Raji (cell line): ENCODE results near the gene MCUB.

Experiments used
- POLR2A ChIP-seq: IDR thresholded peaks from 2 replicates; pipeline ENCODE4 v1.6.1; 2011; ENCODE audit warnings: low read depth, low read length, control low read depth; ENCODE audit not compliant: insufficient read depth

Gene MCUB

DNA sequence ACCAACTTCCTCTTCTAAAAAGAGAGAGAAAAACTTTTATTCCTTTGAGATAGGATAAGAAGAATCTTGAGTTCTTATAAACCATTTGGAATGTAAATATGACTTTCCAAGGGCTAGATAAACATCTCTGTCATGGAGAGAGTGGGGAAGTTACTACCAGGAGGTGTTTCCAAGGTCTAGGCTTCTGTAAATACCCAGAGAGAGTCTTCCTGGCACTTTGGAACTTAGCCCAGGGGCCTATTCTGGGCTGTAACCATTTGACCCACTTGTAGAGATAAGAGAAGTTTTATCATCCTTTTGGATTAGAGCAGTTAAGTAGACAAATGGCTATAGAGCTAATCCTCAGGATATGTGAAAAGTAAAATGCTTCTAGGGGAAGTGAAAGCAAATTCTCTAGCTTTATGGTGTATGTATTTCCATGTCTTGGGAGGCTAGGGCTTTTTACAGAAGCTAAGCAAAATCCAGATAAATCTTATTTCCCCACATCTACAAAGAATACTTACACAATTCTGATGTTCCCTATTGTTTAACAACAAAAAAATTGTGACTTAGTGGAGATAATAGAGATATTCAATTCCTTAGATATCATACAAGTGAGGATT, 51.1 kb downstream of the MCUB start:
- no peak for TF ChIP-seq POLR2A

DNA sequence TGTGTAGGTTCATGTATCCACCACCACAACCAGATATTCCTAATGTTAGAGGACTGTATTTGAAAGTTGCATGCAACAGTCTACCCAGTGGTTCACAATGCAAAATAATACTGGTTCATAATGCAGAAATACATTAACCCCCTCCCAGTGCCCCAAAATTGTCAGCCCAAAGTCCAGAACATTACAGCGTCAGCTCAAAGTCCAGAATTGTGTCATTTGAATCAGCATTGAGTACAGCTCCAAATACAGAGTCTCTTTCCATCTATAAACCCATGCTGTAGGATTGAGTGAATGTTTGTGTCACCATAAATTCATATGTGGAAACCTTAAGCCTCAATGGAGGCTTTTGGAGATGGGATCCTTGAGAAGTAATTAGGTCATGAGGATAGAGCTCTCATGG, 54.0 kb downstream of the MCUB start:
- no peak for TF ChIP-seq POLR2A

DNA sequence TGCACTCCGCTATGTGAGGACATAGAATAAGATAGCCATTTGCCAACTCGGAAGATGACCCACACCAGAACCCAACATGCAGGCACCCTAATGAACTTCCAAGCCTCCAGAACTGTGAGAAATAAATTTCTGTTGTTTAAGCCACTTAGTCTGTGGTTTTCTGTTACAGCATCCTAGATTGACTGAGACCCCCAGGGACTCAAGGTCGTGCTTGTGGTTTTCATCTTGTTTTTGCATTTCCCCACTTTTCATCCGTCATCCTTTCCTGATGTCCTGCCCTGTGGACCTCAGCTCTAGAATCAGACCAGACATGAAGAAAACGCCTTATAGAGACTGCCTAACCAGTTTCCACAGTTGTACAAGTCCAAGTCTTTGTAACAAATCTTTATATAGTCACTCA, 54.4 kb downstream of the MCUB start:
- TF ChIP-seq POLR2A: no peak

DNA sequence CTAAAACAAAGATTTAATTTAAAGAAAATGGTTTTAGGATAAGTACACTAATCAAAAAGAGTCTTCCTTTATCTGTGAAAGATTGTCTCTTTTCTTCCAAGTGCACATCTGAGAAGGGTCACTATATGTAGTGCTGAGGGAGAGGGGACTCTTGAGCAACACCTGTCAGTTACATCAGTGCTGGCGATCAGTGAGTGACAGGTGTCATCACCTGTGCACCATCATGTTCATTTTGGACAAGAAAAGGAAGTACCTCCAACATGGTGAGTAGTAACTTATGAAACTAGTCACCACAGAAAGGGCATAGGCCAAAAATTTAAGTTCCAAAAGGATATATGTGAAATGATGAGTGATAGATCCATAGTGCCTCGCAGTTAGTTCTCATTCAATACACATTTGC, 55.7 kb downstream of the MCUB start:
- TF ChIP-seq POLR2A: no peak

DNA sequence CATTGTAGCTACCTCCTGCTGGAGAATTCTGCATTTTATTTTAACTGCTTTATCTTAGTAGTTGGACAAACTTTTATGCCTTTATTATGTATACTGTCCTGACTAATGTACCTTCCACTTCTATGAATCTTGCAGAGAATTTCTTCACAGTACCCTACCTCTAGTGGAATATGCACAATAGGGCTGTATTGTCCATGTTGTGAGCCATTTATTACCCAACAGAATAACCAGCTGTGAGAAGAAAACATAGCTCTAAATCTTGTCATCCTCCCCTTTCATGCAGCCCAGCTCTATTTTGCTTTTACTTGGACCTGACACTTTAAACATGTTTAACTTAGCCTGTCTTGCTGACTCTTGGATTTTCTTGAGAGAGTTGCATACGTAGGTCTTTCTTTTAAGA, 56.2 kb downstream of the MCUB start:
- TF ChIP-seq POLR2A: no peak

DNA sequence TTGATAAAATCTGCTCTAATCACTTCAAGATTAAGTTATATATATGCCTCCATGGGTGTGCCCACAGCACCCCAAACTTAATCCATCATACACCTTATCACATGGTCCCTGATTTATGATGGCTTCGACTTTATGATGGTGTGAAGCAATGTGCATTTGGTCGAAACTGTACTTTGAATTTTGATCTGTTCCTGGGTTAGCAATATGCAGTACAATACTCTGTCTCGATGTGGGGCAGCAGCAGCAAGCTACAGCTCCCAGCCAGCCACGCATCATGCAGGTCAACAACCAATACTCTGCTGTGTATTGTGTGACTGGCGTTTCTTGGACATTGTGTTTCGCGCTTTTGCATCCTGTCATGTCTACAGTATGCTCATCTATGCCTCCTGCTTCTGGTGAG, 62.6 kb downstream of the MCUB start:
- no peak for TF ChIP-seq POLR2A

DNA sequence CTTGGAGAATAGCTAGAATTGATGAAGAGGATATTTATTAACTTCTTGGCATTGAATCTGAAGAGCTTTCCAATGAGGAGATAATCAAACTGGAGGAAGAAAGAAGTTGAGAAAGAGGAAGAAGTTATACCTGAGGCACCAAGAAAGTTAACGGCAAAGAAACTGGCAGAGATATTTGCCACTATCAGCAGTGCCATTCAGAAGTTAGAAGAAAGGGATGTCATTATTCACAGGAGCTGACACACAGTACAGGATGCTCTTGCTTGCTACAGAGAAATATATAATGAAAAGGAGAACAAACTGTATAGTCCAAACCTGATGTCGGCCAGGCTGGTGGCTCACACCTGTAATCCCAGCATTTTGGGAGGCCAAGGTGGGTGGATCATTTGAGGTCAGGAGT, 64.5 kb downstream of the MCUB start:
- no peak for TF ChIP-seq POLR2A

DNA sequence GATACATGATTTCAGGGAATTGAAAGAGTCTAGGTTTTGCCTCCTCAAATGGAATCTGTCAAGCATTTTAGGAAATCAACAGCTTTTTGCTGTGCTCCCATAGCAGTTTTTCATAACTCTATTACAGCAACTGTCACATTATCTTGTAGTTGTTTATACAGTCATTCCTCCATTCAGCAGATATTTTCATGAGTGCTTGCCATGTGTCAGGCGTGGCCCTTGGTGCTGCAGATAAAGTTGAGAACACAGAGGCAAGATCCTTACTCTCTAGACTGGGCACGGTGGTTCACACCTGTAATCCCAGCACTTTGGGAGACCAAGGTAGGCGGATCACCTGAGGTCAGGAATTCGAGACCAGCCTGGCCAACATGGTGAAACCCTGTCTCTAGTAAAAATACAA, 67.3 kb downstream of the MCUB start:
- TF ChIP-seq POLR2A: no peak

DNA sequence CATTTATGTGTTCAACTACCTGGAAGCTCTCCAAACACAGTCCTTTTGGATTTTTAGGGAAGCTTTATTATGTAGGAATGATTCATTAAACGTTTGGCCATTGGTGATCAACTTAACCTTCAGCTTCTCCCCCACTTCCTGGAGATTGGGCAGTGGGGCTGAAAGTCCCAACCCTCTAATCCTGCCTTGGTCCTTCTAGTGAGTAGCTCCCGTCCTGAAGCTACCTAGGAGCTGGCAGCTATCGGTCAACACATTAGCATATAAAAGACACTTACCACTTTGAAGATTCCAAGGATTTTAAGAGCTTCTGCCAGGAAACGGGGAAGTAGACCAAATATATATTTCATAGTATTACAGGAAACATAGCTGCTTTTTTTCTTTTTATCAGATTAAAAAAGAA, 69.7 kb downstream of the MCUB start:
- TF ChIP-seq POLR2A: no peak

DNA sequence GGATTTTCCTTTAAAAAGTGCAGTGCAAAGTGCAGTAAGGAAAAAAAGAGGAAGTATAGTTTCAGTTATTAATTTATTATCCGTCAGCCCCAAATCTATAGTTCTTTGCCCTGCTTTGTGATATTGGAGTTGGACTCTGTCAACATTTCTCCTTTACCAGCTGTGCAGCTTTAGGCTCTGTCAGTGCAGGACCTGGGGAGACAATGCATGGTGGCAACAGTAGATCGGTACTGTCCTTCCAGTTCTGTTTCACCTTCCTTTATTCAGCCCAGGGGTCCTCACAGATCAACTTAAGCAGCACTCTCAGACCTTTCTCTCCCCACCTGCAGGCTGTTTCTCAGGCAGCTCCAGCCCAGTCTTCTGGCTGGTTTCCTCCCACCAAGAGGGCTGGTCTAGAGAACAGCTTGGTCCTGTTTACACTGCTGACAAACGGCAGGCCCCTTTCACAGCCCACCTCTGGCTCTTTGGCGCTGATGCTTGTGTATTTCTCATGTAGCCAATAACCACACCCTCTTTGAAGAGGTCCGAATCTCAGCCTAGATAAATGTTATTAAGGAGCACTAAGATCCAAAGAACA, 71.6 kb downstream of the MCUB start:
- TF ChIP-seq POLR2A: no peak

DNA sequence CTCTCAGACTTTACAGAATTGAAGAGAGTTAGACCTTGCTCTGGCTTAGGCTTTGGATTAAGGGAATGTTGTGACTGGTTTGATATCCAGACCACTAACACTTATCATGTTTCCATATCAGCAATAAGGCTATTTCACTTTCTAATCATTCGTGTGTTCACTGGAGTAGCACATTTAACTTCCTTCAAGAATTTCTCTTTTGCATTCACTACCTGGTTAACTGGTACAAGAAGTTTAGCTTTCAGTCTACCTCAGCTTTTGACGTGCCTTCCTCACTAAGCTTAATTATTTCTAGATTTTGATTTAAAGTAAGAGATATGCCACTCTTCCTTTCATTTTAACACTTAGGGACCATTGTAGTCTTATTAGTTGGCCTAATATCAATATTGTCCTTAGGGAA, 80.6 kb downstream of the MCUB start:
- TF ChIP-seq POLR2A: no peak

DNA sequence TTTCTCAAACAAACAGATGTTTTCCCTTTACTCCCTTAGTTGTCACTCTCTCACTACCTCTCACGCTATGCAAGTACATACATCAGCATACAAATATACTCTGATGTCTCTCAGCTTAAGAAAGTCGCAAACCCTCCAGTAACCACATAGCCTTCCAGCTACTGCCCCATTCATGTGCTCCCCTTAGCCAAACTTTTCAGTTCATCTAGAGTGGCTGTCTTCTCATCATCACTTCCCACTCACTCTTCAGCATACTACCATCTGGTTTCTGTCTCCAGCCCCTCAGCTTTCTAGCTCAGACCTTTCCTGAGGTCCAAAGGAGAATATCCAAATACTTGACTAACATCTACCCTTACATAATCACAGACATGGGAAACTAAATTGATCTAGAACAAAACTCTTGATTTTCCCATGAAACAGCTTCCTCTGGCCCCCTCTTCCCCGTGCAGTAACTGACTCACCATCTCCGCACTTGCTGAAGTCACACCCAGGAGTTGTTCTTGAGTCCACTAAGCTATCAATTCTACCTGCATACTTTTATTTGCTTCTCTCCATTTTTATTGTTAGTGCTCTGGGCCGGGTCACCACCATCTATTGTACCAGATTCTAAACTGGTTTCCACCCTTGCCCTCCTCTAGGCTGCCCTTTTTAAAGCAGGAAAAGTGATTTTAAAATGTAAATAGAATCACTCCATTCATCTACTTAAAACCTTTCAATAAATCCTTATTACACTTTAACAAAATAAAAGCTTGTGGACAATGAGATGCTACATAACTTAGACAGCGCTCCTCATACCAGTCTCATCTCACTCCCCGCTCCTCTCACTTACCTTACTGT, 86.0 kb downstream of the MCUB start:
- TF ChIP-seq POLR2A: no peak

DNA sequence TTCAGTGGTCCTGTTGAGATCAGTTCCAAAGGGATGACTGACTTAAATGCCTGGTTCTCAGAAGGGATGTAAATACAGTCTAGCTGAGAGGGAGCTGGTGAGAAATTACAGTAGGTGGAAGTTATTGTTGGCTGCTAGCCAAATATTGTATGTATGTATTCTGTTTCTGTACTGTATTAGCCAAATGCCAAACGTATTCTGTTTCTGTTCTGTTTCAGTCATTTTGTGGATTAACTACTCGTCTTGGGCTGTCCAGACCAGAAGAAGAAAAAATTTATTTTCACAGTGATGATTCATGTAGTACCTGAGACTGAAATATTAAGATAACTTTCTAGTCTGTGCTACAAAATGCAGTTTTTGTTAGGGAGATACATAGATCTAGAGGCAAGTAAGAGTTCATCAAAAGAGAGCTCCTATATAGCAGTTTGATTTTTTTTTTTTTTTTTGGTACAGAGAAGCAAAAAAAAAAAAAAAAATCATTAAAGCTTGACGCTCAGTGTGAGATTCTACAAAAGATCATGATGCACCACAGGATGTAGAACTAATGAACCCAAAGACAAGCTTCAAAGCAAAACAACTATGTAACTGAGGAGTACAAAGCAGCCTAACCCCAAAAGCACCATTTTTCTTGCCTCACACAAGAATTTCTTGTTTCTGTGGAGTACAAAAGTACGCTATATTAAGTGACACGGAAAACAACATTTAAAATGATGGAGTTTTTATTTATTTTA, 88.4 kb downstream of the MCUB start:
- no peak for TF ChIP-seq POLR2A

DNA sequence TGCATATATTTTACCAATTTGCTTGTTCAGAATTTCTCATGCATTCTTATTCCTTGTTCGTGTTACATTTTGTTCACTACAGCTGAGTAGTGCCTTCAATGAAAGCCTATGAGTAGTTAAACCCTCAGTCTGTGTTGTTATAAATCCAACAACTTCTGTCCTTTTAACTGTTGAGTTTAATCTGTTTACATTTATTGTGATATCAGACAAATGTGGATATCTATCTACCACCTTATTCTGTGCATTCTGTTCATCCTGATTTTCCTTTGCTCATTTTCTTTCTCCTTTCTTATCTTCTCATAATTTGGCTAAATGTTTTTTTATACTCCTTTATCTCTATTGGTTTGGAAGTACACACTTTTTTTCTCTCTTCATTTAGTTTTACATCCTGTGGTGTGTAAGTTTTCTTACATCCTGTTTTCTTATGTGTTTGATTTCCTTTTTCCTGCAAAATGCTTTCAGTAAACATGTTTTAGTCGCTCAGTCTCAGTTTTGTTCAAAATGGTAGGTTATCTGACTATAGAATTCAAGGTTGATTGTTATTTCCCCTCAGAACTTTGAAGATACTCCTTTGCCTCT, 89.0 kb downstream of the MCUB start:
- TF ChIP-seq POLR2A: no peak

DNA sequence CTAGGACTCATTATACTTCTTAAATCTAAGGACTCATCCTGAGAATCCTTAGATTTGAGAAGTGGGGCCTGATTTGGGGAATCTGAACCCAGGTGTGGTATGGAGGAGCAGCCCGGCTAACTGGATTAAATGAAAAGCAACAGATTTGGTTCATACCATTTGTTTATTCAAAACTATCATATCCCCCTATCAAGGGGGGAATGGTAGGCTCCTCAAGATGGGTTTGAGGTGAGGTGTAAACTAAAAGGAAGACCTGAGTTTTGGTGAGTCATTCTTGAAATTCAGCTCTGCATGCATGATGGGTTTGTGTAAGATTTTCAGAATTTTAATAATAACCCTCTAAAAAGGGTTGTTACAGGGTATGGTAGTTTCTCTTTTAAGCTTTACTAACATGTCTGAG, 89.8 kb downstream of the MCUB start:
- TF ChIP-seq POLR2A: no peak
